Activated CD8-positive, alpha-beta memory T cell treated with anti-CD3 and anti-CD28 coated beads, Interleukin-2, amount 50 U/mL, for 24 hours (primary cell): ENCODE results near the gene FAM219A.
"Not testable (repeated sequence)": the region's sequence is repeated elsewhere in the genome, so short reads cannot be mapped to it uniquely, and the experiment has no call there.

ENCODE experiments used
- DNase-seq: peaks from one replicate; pipeline ENCODE4 v3.0.0-alpha.2; 2020; ENCODE audit errors: extremely low read depth

FAM219A gene

DNA sequence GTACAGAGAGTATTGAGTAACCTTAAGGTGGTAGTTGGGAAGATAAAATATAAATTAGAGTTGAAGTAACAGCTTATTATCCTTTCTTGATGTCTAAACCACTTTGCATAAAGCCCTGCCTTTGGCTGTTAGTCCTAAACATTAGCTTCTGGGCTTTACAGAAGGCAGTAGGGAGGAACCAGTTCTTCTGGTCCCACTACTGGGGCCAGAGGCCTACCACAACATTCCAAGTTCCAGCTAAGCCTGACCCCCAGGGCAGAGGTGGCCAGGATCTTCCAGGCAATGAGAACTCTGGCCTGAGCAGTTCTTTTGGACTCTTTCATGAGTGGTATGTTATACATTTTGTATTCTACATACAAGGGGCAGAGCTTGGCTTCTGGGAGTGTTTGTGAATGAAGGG lies 26.3 kb upstream of the FAM219A start:
- DNase-seq, result no peak

DNA sequence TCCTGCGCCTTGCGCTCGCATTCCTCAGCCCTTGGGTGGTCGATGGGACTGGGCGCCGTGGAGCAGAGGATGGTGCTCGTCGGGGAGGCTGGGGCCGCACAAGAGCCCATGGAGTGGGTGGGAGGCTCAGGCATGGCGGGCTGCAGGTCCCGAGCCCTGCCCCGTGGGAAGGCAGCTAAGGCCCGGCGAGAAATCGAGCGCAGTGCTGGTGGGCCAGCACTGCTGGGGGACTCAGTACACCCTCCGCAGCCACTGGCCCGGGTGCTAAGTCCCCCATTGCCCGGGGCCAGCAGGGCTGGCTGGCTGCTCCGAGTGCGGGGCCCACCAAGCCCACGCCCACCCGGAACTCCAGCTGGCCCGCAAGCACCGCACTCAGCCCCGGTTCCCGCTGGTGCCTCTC lies 24.4 kb upstream of the FAM219A start:
- DNase-seq, result not testable (repeated sequence)

DNA sequence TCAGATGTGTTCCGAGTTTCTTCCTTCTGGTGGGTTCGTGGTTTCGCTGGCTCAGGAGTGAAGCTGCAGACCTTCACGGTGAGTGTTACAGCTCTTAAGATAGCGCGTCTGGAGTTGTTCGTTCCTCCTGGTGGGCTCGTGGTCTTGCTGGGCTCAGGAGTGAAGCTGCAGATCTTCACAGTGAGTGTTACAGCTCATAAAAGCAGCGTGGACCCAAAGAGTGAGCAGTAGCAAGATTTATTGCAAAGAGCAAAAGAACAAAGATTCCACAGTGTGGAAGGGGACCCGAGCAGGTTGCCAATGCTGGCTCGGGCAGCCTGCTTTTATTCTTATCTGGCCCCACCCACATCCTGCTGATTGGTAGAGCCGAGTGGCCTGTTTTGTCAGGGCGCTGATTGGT lies 23.2 kb upstream of the FAM219A start:
- DNase-seq, result not testable (repeated sequence)

DNA sequence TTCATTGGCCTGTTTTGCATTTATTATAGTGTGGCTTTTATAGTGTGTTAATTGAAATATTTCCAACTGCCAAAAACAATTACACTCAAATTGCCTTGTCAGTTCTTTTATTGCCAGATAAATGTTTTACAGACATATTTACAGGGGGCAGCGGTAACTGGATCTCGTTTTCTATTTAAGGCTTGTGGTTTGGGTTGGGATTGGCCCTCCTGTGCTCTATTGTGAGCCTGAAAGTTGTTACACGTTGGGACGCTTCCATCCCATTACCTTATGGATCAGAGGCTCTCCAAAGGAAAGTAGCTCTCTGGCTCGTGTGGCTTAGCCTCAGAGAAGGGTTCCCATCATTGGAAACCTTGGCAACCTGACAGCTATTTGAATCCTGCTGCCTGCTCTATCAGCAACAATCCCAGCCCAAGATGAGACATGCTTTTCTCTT lies 21.1 kb upstream of the FAM219A start:
- no peak for DNase-seq

DNA sequence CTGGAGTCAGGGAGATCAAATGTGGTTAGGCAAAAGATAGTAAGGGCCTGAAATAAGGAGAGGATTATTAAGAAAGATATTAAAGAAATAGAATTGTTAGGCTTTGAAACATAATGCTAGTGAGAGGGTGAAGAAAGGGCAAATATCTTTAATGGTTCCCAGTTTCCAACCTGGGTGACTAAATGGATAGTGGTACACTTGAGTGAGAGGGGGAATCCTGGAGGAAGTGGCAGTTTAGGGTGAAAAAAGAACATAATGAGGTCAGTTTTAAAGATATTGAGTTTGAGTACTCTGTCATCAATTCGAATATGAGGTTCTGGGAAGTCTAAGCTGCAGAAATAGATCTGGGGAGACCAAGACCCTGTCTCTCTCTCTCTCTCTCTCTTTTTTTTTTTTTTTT lies 19.2 kb upstream of the FAM219A start:
- no peak for DNase-seq

DNA sequence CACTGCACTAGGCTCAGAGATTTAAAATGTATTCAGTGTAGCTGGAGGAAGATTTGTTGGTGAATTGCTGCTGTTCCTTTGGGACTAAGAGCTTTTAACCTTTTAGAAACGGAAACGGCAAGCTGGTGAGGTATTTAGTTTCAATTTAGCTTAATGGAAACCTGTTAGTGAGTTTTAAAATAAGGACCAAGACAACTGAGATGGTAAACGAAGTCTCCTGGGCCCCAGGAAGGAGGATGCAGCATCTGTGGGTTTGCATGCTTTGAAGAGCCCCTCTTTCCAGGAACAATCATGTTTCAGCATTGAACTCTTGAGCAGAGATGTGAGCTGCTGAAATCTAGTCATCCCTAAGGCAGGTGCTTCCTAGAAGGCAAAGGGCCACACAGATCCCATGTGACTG lies 16.7 kb upstream of the FAM219A start:
- DNase-seq, result no peak

DNA sequence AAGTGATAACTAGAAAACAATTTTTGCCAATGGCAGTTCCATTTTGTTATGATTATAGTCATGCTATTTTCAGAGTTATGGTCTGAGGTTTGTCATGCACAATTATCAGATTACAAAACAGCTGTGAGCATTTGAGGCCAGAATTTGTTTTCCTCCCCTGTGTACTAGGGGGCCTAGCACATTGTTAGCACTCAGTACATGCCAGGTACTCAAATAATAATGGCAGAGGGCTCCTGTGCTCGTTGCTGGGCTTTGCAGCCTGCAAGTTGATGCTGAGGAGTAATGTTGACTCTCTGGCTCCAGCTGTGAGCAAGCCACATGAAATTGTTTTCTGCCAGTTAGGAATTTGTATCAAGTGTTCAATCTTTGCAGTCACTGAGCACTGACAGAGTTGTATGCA lies 7.1 kb upstream of the FAM219A start:
- no peak for DNase-seq

DNA sequence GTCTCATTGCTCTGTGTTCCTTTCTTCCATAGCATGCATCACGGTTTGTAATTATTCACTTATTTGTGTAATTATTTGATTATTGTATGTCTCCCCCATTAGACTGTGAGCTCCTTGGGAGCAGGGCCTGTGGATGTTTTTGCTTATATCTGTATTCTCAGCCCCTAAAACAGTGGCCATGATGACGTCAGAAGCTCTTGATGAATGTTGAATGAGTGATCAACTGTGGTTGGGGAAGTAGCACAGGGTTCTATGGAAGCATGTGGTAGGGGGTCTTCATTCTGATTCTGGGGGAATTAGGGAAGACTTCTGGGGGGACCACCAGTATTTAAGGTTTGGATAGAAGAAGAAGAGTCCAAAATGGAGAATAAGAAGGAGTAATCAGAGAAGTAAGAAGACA lies 6.2 kb upstream of the FAM219A start:
- no peak for DNase-seq

DNA sequence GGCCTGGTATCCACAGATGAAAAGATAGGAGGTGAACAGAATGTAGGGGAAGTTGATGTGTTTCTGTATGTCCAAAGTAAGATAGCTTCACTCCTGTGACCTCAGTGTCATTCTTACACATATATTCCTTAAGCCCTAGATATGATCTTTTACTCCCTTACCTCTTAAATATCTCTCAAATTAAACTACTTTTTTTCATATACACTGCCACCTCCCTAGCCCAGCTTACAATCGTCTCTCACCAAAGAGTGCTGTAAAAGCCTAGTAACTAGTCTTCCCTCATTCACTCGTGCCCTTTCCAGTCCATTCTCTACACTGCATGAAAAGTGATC lies 5.5 kb upstream of the FAM219A start:
- DNase-seq, result no peak

DNA sequence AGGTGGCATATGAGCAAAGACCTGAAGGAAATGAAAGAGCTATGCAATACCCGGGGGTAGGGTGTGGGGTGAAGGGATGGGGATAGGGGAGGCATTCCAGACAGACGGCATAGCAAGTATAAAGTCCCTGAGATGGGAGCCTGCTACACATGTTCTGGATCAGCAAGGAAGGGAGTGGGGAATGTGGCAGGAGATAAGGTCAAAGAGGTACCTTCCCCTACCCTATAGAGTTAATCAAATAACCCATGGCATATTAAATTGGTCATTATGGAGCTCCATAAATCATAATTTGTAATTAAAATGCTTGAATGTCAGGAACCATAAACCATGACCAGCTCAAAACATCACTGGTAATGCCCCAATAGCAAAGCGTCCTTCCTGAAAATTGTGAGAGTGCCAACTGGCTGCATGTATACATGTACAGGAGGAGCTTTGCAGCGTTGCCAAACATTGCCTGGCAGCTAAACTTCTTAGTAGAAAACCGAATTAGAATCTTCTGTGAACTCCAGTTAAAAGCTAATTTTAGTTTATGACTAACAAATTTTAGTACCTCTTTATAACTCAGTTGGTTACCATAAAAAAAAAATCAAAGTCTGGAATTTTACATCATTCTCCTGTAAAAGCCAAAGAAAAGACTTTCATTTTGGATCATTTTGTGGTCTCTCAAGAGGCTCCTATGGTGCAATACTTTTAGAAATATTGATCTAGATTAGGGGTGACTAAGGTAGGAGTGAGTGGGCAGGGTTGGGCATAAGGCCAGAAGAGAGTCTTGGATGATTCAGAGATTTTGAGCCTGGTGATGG lies 4.9 kb upstream of the FAM219A start:
- peak; percentile 46 for DNase-seq

DNA sequence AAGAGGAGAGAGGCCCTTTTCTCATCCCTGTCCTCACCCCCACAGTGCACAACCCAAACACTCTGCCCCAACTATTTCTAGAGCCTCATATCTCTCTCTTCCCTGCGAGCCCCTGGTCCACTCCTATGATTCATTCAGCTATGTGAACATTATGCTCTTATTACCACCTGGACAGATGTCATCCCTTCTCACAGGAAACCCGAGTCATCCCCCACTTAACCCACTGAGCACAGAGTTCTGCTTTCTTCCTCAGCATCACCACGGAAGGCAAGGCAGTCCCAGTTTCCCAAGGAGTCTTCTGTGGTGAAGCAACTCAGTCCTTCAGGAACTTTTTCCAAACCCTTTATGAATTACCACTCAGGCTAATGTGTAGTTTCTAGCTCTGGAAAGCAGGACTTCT lies 1.6 kb upstream of the FAM219A start:
- no peak for DNase-seq

DNA sequence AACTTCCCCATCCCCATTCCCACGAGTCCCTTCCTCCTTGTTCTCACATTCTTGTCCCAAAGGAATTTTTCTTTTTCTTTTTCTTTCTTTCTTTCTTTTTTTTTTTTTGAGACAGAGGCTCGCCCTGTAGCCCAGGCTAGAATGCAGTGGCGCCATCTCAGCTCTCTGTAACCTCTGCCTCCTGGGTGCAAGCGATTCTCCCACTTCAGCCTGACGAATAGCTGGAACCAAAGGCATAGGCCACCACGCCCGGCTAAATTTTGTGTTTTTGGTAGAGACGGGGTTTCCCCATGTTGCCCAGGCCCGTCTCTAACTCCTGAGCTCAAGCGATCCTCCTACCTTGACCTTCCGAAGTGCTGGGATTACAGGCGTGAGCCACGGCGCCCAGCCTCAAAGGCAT lies 986 bp upstream of the FAM219A start:
- no peak for DNase-seq

DNA sequence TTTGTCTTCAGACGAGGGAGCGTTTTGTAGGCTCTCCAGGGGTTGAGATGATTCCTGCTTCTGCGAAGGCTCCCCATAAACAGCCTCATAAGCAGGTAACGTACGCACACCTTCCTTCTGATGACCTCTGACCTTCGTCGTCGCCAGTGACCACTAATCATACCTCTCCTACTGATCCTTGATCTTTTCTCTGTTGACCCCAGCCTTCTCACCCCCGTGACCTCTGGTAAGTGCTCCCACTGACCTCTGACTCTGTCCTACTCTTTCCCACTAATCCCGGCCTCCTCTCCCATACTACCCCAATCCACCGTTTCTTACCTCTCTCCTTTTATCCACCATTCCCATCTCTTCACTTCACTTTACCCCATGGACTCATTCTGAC lies 580 bp upstream of the FAM219A start:
- no peak for DNase-seq

DNA sequence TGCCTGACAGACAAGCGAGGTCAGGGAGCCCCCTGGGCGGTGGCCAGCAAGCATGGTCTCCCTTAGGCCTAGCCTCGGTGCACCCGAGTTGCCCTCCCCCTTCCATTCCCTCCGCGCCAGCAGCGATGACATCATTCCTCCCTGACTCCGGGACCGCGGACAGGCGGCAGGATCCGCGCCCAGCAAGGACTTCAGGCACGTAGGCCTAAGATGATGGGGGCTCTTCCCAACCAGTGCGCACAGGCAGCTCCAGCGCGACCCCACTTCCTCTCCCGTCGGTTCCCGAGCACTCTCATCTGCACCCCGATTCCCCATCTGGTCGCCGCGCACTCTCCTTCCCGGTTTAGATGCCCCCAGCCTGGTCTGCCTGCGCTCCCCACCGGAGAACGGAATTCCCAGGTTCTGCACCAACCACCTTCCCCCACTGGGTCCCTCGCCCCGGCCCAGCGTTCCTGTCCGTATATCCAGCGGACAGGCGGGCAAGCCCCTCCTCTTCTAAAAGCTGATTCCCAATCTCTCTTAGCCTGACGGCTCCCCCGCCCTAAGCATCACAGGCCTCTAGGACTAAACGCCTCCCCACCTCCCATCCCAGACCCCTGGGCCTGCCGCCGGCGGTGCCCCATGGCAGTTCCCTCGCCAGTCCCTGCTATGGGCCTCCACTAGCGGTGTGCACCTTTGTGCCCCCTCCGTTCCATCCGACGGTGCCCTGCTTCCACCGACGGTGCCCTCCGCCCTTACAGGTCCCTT lies 931 bp downstream of the FAM219A start:
- no peak for DNase-seq

DNA sequence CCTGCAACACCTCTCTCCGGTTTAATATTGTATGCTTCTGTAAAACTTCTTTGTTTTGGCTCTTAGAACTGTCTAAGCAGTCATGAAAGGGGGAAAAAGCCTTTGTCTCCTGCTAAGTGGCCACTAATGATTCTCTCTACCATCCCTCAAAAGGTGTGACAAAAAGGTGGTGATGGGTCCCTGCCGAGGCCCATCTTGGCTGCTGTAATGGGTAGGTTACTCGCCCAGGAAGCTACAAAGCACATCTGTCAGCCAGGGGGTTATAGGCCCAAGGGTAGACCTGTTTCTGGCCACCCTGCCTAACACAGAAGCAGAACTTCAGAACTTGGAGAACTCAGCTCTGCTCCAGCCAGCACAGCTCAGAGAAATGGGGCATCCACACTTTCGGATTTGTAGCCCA lies 1.6 kb downstream of the FAM219A start:
- no peak for DNase-seq

DNA sequence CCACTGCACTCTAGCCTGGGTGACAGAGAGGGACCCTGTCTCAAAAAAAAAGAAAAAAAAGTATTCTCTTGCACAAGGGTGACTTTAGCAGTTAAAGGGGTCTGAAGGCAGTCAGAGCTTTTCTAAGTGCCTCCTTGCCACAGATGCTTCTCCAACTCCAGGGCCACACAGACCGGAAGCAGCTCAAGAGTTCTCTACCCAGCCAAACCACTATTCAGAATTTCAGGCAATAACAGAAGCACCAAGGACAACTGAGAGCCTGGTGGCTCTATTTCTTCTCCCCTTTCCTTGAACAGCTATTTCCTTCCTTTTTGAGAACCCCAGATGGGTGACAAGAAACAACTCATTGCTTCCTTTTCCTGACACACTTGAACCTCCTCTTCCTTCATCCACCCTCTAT lies 2.2 kb downstream of the FAM219A start:
- no peak for DNase-seq

DNA sequence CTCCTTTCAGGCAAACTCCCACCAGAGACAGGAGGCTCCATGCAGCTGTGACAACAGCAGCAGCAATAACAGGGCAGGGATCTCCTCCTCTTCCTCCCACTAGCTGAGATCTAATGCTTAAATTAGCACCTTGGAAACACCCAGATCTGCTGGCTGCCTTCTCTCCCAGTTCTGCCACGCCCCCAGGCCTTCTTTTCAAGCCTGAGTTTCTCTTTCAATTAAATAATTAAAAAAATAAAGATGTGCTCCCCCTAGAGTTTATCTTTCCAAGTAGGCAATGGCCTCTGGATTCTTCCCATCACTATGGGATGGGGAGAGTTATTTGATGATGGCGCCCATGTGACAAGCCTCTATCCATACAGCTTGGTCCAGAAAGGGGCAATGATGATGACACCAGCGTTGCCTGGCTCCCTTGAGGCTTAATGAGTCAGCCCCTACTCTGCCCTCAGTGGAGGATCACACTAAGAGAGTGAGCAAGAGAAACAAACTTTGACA lies 3.8 kb downstream of the FAM219A start:
- DNase-seq, result no peak

DNA sequence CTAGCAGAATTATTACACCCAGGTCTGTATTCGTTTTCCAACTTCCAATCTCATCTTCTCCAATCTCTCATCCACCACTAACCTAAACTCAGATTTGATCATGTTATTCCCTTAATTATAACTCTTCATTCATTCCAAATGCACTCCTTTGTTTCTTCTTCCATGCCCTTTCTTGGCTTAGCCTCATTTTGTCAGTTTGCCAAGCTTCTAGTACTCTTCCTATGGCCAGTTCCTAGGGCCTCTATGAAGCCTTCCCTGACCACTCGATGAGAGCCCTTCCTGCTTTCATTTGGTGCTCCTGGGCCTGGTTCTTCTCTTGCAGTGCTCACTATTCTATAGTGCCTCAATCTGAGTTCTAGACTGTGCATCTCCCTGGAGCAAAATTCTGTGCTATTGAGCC lies 5.8 kb downstream of the FAM219A start:
- DNase-seq, result no peak

DNA sequence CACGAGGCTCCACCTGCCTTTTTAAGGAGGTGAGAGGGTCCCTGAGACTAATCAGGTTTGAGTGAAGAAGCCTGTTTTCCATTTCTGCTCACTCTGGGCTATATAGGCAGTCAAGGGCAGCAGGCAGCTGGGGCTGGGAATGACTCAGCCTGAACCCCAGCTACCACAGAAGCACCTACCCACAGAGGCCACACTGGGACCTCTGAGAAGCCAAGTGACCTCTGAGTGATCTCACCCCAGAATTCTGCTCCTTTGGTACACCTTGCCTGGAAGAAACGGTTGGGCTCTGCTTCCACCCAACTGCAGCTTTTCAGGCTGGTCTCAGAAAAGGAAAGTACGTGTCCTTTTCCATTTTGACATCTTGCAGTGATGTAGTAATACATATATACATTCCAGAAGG lies 6.8 kb downstream of the FAM219A start:
- DNase-seq, result no peak

DNA sequence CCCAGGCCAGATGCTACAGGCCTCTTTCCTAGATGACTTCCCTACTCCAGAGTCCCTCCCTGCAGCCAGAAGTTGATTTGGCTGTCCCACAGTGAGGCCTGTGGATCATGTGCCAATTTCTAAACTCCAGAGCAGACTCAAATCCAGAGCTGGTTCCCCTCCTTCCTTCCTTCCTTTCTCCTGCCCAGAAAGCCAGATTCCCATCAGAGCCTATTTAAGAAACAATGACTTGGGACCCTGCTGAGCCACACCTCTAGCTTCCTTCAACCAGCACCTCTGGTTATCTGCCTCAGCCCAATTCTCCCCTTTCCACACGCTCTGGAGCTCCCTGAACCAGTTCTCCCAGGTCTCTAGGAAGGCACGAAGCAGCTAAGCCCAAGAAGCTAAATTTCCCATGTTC lies 7.2 kb downstream of the FAM219A start:
- DNase-seq, result no peak

DNA sequence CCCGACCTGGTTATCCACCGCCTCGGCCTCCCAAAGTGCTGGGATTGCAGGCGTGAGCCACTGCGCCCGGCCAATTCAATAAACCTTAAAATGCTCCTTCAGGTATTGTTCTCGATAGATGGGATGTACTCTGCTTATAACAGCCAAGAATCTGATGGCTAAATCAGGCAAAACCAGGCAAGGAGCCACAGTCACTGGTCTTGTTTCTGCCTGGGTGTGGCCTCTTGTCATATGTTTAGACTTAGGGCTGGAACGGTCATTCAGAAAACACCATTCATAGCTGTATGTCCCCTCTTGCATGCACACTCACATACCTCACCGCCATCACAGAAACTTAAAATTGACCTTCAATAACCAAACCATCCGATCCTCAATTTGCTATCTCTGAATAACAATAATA lies 7.7 kb downstream of the FAM219A start:
- DNase-seq, result no peak

DNA sequence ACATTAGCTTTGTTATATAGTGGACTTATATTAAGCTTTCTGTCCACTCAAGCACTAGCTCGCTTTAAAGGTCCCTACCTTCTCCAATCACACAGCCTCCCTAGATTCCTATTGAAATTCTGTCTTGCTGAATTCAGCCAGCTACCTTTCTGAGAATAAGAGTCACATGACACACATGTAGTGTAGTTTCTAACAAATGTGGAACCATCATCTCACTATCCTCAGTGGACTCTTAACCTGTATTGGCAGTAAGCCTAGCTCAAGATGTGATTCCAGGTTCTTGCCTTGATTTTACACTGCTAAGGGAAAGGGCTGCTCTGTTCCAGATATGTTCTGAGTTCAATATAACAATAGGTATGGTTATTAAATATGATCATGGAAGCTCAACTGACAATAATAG lies 11.4 kb downstream of the FAM219A start:
- DNase-seq, result no peak

DNA sequence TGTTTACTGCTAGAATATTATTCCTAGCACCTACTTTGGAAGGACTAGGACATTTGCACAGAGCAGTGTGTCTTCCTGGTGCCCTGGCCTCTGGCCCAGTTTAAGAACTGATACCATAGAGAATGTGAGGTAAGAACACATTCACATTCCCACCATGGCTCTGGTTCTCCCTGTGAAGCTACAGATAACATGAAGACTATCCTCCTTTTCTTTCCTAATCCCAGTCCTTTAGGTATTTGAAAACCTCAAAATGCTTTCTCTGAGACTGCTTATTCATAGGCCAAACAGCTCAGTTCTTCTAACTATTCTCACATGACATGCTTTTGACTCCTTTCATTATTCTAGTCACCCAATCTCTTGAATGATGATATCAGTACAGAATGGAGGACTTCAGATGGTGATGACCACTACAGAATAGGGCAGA lies 11.9 kb downstream of the FAM219A start:
- no peak for DNase-seq
